Activated CD8-positive, alpha-beta memory T cell treated with anti-CD3 and anti-CD28 coated beads for 24 hours (primary cell): ENCODE data around the gene PROM1.

Experiments used
- DNase-seq: peaks from one replicate; pipeline ENCODE4 v3.0.0-alpha.2; 2020

PROM1 gene

DNA sequence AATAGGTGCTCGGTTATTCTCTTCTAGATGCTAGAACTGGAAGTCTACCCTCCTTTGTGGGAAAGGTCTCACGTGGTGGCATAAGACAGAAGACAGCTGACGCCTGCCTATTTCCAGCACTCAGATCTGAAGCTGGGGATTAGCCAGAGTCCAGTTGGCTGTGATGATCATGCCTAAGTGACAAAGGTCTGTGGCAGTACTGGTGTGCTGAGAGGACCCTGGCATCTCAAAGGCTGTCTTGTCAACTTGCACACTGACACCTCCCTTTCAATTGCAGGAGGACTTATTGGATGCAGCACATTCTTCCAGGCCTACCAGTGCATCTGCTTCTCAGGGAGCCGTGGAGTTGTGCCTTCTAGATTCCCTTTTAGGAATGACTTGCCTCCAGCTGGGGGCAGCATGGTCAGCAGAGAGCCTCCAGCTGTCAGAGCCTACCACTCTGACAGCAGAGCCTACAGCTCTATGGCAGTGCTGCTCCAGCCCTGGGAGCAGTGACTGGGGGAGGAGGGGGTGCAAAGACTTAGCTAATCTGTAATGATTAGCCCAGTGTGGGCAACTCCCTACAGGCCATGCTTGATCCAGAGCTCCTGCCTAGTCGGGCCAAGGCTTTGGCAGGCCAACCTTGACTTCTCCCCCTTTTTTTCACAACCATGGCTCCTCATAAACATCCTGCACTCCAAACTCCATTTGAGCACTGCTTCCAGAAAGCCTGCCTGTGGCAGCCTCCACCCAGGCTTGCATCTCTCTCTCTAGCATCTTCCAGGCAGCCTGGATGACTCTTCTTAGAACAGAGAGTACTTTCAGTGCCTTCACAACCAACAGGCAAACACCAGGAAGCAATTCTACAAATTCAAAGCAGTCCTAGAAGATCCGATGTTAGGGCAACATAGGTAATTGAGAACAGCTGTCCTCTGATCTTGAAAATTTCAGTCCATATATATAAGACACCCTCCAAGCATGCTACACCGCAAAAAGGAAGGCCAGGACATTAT lies 107.1 kb downstream of the PROM1 start:
- DNase-seq, result no peak

DNA sequence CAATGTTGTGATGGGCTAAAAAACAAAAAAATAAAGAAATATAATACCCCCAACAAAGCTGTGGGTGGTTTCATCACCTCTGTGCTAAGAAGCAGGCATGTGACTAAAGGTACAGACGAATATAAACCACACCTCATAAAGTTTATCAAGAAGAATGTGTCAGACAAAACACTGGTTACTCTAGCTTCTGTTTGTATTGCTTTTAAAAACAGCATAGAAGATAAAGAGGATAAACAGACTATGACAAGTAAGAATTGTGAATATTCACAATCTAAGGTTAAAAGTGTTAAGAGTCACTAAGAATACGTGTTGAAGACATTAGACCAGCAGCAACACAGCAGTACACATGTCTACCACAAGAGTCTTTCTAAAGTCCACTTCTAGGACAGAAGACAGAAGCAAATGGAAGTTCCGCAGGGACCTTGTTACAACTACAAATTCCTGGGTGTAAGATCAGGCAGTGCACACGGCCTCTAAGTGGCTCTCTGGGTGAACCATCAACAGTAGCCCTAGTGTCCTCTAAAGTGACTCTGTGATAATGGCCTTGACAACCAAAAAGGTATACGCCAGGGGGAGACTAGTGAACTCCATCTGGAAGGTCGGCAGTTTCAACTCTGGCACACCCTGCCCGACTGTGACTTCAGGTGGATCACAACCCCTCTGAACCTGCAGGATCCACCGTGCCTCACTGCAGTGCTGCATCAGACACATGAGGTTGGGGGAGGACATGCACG lies 112.6 kb downstream of the PROM1 start:
- no peak for DNase-seq

DNA sequence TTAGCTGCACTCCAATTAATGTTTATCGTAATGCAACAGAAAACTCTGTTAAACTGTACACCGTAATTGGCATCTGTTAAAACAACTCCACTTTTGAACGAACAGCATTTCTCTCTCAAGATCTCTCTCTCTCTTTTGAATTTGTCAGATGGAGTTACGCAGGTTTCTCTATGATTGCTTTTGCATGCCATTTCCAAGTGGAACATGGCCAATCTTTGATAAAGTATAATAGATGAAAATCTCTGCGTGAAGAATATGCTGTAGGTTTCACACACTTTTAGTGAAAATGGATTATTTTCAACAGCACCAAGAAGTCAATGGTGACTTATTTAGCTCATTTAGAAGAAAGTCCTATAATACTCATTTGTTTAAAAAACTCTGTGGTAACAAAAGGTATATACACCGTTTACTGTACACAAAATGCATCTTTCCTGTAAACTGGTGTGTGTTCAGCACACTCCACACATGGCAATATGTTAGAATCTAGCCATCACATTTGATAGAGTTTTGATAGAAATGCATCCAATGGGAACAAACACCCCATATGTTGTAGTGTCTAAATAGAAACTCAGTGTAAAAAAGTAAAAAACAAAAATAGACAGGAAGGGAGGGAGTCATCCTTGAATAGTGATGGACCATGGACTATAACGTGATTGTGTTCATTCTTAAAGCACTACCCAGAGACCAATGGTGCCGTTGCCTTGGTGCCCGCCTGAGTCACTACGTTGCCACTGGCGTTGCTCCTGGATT lies 115.1 kb downstream of the PROM1 start:
- DNase-seq, result peak; percentile 11

DNA sequence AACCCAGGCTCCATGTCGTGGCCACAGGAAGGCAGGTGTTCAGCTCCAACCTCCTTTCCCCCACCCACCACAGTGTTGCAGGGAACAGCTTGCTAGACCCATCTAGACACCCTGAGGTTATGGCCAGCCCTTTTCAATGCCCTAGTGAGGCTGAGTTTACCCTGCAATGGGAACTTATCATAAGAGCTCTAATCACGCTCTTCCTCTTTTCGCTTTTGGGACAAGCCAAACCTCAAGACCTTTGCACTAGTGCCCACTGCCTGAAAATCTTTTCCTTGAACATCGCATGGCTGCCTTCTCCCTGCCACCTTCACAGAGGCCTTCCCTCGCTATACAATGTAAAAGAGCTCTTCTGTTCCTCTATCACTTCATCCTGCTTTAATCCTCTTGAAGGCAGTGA lies 118.5 kb downstream of the PROM1 start:
- DNase-seq, result no peak

DNA sequence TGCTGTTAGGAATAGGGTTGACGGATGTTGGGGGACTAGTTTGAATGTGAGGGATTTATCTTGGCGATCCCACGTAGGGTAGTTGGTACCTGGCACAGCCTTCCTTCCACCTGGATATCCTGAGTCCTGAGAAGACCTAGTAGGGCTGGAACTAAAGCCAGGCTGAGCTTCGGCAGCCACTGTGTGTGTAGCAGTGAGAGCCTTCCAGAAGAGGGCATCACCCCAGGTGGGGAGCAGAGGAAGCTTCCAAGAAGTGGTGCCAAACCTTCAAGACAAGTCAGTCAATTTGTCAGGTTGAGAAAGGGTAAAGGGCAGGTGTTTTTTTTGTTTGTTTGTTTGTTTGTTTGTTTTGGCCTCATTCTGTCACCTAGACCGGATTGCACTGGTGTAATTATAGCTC lies 119.7 kb downstream of the PROM1 start:
- no peak for DNase-seq

DNA sequence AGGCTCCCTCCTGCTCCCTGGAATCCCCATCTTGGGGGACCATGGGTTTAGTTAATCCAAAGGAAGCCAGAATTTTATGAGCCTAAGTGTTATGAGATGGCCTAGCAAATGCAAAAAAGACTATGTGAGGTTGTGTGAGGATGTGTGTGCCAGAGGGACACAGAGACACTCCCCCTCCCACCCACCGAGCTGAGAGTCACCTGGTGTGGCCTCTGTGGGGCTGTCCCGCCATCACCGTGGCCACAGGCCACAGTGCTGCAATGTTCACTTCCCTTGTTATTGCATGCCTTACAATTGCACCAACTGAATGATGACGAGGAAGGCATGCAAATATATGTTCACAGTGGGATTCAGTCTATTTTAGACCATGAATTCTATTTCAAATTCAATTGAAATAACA lies 120.2 kb downstream of the PROM1 start:
- peak; percentile 79 for DNase-seq

DNA sequence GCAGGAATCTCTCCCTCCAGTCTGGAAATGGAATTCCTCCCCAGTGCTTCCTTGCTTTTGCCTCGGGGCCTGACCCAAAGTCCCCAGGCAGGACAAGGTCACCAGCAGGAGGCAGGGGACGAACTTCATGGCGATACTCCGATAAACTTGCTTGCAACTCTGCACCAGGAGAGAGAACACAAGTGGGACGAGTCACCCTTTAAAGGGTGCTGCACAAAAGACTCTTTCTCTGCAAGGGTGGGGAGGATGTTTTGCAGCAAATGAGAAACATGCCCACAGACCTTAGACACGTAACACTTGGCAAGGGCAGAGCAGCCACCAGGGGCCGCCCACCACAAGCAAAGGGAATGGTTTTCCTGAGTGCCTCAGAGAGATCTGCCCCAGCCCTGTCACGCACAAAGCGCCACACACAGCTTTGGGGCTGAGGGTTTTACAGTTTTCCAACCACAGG lies 120.8 kb downstream of the PROM1 start, which contains the start of gene FGFBP2:
TSS of gene FGFBP2 (minus strand) at position 175 of the 451 bp plus-strand sequence. CDS start at position 129, 46 bp downstream.
- DNase-seq, result peak; percentile 85

DNA sequence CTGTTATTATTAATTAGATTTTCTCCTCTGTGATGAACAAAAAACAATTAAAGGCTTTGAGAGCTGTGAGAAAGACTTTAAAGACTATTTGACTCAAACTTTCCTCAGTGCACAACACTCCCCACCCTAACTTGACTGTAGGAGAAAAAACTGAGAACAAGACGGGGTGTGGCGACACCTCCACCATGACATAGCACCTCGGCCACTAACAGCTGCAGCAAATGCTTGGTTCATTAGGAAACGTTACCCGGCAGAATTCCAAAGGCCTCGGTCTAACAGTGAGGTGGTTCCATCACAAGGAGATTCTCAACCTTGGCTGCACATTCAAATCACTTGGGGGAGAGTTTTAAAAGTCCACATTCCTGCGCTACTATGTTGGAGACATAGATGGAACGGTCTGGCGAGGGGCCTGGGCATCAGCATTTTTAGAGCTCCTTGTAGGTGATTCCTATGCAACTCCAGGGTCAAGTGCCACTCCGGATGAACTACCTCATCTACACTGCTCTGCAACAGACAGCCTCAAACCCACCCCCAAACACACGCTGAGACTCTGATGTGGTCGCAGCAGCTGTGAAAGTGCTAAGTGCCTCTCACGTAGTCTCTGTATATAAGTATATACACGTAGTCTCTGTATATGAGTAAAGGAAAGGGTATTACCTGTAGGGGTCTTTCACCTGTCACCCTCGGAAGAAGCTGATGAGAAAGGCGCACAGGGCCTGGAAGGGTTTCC lies 121.9 kb downstream of the PROM1 start:
- peak; percentile 67 for DNase-seq

DNA sequence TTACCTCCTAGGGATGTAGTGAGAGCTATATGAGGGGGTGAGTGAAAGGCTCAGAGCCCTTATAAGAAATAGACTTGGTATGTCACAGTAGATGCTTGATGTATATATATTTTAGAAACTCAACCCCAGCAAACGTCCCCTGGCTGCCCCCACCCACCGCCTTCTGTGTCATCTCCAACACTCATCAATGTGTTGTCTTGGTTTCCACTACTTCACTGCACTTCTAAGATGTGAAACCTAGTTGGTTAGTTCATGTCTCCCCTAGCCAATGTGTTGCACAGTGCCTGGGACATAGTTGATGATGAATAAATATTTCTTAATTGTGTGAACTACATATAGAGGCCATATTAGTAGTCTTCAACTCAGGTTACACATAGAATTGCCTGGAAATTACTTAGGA lies 125.3 kb downstream of the PROM1 start:
- no peak for DNase-seq

DNA sequence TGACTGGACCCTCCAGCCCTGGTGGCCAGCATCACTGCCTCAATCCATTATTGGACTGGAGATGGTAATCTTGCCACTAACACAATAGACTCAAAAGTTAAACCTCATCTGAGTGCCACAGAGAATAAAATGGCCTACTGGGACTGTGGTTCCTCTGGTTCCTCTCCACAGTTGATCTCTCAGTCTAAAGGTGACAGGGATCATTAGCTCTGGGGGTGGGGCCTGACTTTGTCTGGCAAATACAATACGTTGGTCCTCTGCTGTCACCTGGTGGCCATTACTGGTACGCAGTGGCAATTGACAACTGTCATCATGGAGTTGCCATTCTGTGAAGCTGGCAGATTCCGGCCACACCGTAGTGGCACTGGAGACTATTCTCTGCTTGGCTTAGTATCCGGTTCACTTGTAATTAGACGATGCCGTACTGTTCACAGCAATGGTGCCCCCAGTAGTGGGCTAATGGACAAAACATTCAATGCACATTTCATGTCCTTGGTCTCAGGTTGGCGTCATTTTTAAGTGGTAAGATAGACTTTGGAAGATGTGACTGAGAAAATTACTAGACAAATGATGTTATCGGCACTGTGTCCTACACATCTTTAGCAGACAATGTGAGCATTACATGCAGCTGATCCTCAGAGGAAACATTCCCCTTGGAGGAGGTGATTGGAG lies 127.5 kb downstream of the PROM1 start:
- peak; percentile 93 for DNase-seq

DNA sequence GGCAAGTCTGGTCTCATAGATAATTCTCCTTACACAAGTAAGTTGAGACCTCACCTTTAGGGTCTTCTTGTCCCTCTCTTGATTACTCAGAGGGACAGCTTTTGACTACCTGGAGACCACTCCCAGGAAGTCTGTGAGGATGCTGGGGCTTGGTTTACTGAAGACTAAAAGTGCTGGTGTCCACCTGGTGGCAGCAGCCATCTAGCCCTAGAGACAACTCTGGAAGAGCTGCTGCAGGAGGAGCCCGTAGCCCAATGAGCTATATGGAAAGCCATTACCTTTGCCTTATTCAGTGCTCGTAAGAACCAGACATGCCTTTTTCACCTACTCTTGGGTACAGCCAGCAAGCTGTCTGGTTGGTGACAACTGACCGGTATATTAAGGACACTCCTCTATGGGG lies 128.2 kb downstream of the PROM1 start:
- DNase-seq, result no peak

DNA sequence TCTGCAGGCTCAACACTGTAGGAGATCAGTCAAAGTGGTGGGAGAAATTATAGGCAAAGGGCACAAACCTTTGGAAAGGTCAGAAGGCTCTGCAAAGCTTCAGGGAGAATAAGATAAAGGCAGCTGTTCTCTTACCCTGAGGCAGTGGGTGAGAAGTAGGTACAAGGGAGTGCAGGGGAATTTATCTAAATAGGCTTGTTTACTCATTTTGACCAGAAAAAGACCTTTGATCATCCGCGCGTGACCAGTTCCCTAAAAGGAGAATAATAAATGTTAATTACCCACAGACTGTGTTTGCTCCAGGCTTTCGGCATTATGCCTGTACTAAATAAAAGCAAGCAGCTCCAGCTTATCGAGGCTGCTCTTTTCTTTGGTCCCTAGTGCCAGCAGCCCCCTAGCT lies 130.2 kb downstream of the PROM1 start:
- no peak for DNase-seq

DNA sequence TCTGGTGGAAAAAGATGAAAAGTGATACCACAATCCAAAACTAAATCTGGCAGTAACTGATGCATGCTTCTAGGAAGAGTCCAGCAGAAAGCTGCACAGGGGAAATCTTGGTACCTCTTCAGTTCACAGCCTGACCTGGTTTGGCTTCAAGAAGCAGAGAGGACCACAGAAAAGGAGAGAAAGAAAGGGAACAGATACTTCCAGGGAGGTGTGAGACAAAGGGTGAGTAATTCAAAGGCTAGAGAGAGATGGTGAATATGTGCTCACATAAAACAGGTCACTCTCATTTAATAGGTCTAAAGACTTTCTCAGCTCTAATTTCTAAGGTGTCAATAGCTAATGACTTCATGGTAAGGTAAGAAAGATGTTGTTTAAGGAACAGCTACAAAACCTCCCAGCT lies 132.0 kb downstream of the PROM1 start:
- no peak for DNase-seq

DNA sequence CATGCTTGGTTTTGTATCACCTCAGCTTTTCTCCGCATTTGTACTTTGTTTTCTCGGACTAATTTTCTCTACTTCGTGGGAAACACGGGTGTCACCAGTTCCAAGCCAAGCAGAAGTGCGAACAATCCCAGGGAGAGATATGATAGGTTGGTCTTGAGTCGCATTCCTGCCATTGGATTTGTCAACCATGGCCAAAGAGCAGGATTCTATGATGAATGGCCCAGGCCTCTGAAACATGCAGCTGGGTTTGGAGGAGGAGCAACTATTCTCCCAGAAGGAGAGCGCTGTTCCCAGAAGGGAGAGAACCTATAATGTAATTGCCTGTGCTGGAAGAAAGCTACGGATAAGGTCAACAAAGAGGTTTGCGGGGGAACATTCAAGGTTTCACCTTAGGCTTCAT lies 135.0 kb downstream of the PROM1 start:
- no peak for DNase-seq

DNA sequence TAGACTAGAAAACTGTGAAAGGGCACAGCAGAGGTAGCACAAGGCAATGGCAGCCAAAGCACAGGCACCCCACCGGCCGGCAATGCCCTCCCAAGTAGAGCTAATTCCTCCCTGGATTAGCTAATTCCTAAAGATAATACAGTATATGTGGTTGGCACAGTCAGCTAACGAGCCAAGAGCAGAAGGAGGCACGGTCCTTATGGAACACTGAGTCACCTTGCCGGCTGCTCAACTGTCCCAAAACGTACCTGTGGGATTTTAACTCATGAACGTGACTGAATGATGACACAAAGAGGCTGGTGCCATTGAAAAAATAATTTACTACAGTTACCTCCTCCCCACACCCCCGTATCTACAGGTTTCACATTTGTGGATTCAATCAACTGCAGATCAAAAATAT lies 136.1 kb downstream of the PROM1 start:
- DNase-seq, result no peak

DNA sequence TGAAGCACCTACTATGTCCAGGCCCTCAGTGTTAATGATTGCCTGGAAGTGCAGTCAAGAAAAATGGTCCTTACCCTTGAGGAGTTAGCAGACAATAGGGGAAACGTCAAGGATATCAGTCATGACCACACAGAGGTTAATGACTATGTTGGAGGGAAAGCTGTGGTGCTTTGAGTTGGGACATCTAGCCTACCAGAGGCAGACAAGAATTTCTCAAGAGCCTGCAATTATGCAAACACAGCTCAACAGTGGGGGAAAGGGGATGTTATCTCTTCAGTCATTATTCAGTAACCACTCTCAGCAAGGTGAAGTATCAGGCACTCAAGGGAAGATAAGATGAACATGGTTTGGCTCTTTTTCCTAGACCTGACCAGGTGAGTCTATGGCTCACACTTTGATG lies 138.3 kb downstream of the PROM1 start:
- no peak for DNase-seq

DNA sequence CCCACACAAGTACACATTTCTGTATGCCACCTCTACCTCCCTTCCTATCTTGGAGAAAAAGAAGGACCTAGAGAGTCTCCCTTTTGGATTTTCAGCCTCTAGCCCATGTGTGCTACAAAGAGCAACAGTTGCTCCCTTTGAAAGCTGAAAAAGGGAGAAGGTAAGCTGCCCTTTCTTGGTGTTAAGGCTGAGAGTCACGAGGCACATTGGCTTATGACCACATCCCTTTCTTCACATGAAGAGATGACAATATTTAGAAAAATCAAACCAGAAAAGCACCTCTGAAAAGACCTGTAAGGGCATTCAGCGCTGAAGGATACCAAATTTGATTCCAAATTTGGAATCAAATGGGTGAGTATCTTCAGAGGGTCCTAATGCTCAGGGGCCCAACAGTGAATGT lies 138.9 kb downstream of the PROM1 start:
- no peak for DNase-seq

DNA sequence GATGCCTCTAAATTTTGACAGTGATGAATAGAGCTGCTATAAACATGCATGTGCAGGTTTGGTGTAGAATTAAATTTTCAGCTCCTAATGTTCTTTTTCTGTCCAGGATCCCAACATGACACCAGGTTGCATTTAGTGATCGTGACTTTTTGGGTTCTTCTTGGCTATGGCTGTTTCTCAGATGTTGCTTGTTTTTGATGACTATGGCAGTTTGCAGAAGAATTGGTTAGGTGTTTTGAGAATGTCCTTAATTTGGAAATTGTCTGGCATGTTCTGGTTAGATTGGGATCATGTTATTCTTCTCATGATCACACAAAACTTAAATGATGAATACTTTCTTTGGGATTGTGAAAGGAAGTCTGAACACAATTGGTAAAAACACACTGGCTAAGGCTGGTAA lies 141.5 kb downstream of the PROM1 start:
- no peak for DNase-seq

DNA sequence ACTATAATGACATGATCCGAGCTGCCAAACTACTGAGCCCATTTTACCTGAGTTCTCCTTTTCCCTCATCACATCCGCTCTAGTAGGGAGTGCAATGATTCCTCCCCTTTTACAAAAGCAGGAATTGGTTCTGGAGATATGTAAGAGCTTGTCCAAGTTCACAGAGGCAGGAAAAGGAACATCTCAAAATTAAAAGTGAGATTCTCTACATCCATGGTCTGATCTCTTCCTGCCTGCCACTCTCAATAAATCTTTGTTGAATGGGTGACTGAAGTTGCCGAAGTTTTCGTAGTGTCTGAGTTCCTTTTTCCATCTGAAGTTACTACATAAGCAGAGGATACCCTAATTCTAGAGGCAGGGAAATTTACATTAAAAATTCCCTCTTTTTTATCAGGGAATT lies 145.2 kb downstream of the PROM1 start, which contains the start of gene FGFBP1:
TSS of gene FGFBP1 (minus strand) at position 101 of the 400 bp plus-strand sequence. CDS start 2,108 bp downstream, outside the sequence.
- no peak for DNase-seq

DNA sequence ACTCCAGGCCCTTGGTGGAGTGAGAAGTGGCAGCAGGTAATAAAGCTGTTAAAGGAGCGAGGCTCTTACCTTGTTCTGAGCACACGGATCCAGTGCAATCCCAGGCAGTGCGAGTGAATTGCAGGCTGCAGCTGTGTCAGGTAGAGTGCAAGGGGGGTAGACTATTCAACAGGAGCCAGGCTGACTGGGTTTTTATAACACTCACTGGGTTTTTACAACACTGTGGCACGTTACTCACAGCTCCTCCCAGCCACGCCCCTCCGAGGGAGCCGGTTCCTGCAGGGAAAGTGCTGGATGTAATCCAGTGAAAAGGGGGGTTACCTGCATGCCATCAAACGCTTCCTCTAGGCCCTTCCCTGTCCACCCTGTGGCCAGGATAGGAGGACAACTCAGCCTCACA lies 145.6 kb downstream of the PROM1 start:
- no peak for DNase-seq

DNA sequence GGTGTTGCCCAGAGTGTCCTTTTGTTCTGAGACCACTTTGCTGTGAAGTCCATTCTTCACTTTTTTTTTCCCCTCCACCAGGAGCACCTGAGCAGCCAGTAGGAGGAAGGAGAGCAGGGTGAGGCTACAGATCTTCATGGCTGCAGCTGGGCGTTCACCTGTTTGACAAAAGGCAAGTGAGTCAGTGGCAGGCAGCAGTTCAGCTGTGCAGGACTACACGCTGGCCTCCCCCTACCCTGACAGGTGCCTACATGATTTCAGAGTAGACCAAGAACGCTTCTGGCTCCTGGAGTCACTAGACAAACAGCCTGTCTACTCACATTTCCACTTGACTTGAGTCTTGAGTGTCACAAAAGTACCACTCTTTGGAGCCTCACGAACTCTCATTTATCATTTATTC lies 147.3 kb downstream of the PROM1 start:
- no peak for DNase-seq
